Mammary epithelial cell (primary cell): ENCODE measurements around the gene ZSCAN5B.
"Not testable (repeated sequence)": the region's sequence is repeated elsewhere in the genome, so short reads cannot be mapped to it uniquely, and the experiment has no call there.

ENCODE experiments used
- EZH2 ChIP-seq: IDR thresholded peaks from 2 replicates; pipeline ENCODE4 v1.6.1; 2012; ENCODE audit warnings: low read length, inconsistent platforms, borderline replicate concordance
- TF ChIP-seq, protein P1 (sequence below), 2 donors: IDR thresholded peaks in 1 of 2; conservative IDR thresholded peaks in 1 of 2; 2 replicates each; pipeline ENCODE4 v1.5.1; 2011 to 2012; ENCODE audit warnings: inconsistent platforms in 2 of 2, low read length in 2 of 2, mild to moderate bottlenecking in 2 of 2, control low read depth in 1 of 2, low read depth in 1 of 2; ENCODE audit not compliant: insufficient read depth in 1 of 2; ENCODE audit errors: extremely low read depth in 1 of 2

DNA sequence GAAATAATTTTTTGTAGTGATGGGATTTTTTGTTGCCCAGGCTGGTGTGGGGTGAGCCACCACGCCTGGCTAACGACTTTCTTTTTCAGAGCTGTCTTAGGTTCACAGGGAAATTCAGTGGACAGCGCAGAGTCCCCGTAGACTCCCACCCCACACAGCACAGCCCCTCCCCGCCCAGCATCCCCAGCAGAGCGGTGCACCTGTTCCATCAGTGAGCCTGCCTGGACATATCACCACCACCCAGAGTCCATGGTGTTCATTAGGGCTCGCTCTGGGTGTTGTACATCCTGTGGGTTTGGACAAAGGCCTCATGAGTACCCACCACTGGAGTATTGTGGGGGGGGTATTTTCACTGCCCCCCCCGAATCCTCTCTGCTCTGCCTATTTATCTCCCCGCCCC lies 12.5 kb upstream of the ZSCAN5B start:
- not testable (repeated sequence) for TF ChIP-seq EZH2
- TF ChIP-seq, protein P1, sequence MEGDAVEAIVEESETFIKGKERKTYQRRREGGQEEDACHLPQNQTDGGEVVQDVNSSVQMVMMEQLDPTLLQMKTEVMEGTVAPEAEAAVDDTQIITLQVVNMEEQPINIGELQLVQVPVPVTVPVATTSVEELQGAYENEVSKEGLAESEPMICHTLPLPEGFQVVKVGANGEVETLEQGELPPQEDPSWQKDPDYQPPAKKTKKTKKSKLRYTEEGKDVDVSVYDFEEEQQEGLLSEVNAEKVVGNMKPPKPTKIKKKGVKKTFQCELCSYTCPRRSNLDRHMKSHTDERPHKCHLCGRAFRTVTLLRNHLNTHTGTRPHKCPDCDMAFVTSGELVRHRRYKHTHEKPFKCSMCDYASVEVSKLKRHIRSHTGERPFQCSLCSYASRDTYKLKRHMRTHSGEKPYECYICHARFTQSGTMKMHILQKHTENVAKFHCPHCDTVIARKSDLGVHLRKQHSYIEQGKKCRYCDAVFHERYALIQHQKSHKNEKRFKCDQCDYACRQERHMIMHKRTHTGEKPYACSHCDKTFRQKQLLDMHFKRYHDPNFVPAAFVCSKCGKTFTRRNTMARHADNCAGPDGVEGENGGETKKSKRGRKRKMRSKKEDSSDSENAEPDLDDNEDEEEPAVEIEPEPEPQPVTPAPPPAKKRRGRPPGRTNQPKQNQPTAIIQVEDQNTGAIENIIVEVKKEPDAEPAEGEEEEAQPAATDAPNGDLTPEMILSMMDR (conservative IDR thresholded peaks at IDR 0.05 in 1 of 2, IDR thresholded peaks at IDR 0.05 in 1 of 2; ENCODE audit: extremely low read depth in 1 of 2, insufficient read depth in 1 of 2, low read depth in 1 of 2, low read length in 2 of 2), result not testable (repeated sequence)
